Posterior vena cava (tissue), 2 donors: ENCODE results near the gene PRR13. TPM values are rescaled to one million over a fixed set of nuclear protein-coding genes. Genes with fewer than 3 reads are reported as not detected.
A peak's percentile ranks its signal among the peaks of the same experiment; 100 is the strongest.
"Not testable (repeated sequence)": the region's sequence is repeated elsewhere in the genome, so short reads cannot be mapped to it uniquely, and the experiment has no call there.

Experiments used
- DNase-seq: peaks from one replicate; pipeline ENCODE4 v3.0.0-alpha.2; 2020; ENCODE audit warnings: low spot score
- intact Hi-C, 2 donors: fragments of 100-400 bp; cut with DNase I; formaldehyde crosslinking; loops; one replicate each; pipeline versions ENCODE4 v1.14.1 to v1.14.2; 2022 to 2023
- long read RNA-seq, 2 donors: library from polyadenylated mRNA; unstranded; transcript quantifications; one replicate each; pipeline ENCODE4 v2.0.0, GENCODE V29; 2020 to 2021
- total RNA-seq, 2 donors: library from RNA; stranded (reverse); fragmentation: NEBNext Ultra II Directional; extraction: Animal tissue kit (Norgen Biotek cat#: 25700); gene quantifications; one replicate each; pipeline ENCODE4 v1.2.1, GENCODE V29; 2021
- donor health status: DM: yes; HTN: yes; CAD: no.
- donor health status: DM: yes; HTN: yes; CAD: no.

PRR13 gene
- total RNA-seq, result 100 to 1,000 TPM in 1 of 2 donors, 10 to 100 TPM in 1; 99.1 to 102 TPM
- long read RNA-seq, donor 1, transcript PRR13-202 (4 exons, 1,229 nt), result major isoform, 24 of 31 reads
- long read RNA-seq, donor 1, partial matches to known transcripts, result 4 of 31 reads
- long read RNA-seq, donor 1, other reads (novel, unspliced or antisense), result 0 of 31 reads
- long read RNA-seq, donor 2, transcript PRR13-209 (4 exons, 625 nt), result minor isoform, 9 of 98 reads
- long read RNA-seq, donor 2, transcript PRR13-202 (4 exons, 1,229 nt), result major isoform, 75 of 98 reads
- long read RNA-seq, donor 2, partial matches to known transcripts, result 6 of 98 reads
- long read RNA-seq, donor 2, other reads (novel, unspliced or antisense), result 5 of 98 reads

GRCh38 chr12:53441040-53441833 lies at the start of gene PRR13:
Gene PRR13 (plus strand): TSS chr12:53441734. CDS start chr12:53442715, 981 bp downstream.
- intact Hi-C loops, result no loop called here

GRCh38 chr12:53399896-53400295 lies 41.6 kb upstream of the PRR13 start:
- intact Hi-C loops, result no loop called here
- no peak for DNase-seq

More at GRCh38 chr12:53441040-53441833, at the start of gene PRR13:
- DNase-seq, result peak; percentile 99

- intact Hi-C loops, DNase-seq: not testable (repeated sequence)
Observed at GRCh38 chr12:53402351-53402750, 39.2 kb upstream of the PRR13 start.

DNA sequence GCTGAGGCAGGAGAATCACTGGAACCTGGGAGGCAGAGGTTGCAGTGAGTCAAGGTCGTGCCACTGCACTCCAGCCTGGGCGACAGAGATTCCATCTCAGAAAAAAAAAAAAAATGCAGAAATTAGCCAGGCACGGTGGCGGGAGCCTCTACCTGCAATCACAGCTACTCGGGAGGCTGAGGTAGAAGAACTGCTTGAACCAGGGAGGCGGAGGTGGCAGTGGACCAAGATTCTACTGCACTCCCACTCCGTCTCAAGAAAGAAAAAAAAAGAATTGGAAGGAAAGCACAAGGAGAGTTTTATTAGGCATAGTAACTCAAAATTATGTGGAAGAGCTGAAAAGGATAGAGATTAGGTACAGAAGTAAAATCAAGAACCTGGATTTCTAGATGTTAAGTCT lies 38.7 kb upstream of the PRR13 start:
- no peak for DNase-seq
- intact Hi-C loops, result no loop called here

GRCh38 chr12:53410951-53411350 lies 30.6 kb upstream of the PRR13 start:
- intact Hi-C loops, result no loop called here
- DNase-seq, result peak; percentile 44

- intact Hi-C loops, result no loop called here
- DNase-seq, result peak; percentile 5
Observed at GRCh38 chr12:53413485-53414204, 27.9 kb upstream of the PRR13 start.

- intact Hi-C loops, result no loop called here
- DNase-seq, result peak; percentile 5
Observed at GRCh38 chr12:53414756-53415417, 26.6 kb upstream of the PRR13 start.

- intact Hi-C loops, result not testable (repeated sequence)
- peak; percentile 30 for DNase-seq
Observed at GRCh38 chr12:53415752-53416389, 25.7 kb upstream of the PRR13 start.

DNA sequence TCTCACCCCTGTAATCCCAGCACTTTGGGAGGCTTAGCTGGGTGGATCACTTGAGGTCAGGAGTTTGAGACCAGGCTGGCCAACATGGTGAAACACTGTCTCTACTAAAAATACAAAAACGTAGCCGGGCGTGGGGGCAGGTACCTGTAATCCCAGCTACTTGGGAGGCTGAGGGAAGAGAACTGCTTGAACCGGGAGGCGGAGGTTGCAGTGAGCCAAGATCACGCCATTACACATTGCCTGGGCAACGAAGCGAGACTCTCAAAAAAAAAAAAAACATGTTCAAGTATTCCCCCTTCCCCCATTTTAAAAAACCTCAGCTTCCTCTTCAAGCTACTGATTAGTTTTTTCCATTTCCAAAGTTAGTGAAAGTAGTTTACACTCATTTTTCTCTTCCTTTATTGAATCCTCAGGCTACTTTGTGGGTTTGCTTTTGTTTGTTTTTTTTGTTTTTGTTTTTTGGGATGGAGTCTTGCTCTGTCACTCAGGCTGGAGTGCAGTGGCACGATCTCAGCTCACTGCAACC lies 24.2 kb upstream of the PRR13 start:
- peak; percentile 51 for DNase-seq
- intact Hi-C loops, result not testable (repeated sequence)

GRCh38 chr12:53418221-53418620 lies 23.3 kb upstream of the PRR13 start:
- DNase-seq, result no peak
- intact Hi-C loops, result no loop called here

- intact Hi-C loops, result loop anchor here in 1 of 2 donors (2.0 kb wide), 1 partner anchor 67 kb away; no protein-coding TSS in a partner anchor
- DNase-seq, result no peak
Observed at GRCh38 chr12:53419756-53420155, 21.8 kb upstream of the PRR13 start.

DNA sequence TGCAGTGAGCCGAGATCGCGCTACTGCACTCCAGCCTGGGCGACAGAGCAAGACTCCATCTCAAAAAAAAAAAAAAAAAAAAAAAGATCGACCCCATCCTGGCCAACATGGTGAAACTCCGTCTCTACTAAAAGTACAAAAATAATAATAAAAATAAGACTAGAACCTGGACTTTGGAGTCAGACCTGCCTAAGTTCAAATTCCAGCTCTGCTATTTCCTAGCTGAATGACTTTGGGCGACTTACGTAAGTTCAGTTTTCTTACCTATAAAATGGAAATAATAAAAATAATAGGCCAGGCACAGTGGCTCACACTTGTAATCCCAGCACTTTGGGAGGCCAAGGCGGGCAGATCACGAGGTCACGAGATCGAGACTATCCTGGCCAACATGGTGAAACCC lies 19.3 kb upstream of the PRR13 start:
- intact Hi-C loops, DNase-seq: not testable (repeated sequence)

- intact Hi-C loops, result no loop called here
- DNase-seq, result peak; percentile 43
Observed at GRCh38 chr12:53423597-53423996, 17.9 kb upstream of the PRR13 start, which contains the start of gene AMHR2. Gene AMHR2 (plus strand): TSS chr12:53423855. CDS start chr12:53423935, 80 bp downstream.

GRCh38 chr12:53424626-53425514 lies 16.7 kb upstream of the PRR13 start:
- intact Hi-C loops, result loop anchor here in 1 of 2 donors (2.0 kb wide), 1 partner anchor 72 kb away; no protein-coding TSS in a partner anchor
- DNase-seq, result peak; percentile 40

DNA sequence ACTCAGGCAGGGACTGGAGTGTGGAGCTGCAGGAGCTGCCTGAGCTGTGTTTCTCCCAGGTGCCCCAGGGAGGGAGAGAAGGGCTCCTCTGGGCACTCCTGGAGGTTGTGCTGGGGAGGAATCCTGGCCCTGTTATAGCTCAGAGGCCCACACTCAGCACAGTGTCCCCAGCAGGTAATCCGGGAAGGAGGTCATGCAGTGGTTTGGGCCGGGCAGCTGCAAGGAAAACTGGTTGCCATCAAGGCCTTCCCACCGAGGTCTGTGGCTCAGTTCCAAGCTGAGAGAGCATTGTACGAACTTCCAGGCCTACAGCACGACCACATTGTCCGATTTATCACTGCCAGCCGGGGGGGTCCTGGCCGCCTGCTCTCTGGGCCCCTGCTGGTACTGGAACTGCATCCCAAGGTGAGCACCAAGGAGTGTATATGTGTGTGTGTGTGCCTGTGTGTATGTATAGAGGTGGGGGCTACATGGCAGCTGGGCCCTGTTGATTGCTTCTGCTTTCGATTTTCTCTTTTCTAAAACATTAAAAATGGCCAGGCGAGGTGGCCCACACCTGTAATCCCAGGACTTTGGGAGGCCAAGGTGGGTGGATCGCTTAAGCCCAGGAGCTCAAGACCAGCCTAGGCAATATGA lies 15.9 kb upstream of the PRR13 start:
- intact Hi-C loops, result loop anchor here in 1 of 2 donors (2.0 kb wide), 1 partner anchor 73 kb away; no protein-coding TSS in a partner anchor
- DNase-seq, result peak; percentile 50

DNA sequence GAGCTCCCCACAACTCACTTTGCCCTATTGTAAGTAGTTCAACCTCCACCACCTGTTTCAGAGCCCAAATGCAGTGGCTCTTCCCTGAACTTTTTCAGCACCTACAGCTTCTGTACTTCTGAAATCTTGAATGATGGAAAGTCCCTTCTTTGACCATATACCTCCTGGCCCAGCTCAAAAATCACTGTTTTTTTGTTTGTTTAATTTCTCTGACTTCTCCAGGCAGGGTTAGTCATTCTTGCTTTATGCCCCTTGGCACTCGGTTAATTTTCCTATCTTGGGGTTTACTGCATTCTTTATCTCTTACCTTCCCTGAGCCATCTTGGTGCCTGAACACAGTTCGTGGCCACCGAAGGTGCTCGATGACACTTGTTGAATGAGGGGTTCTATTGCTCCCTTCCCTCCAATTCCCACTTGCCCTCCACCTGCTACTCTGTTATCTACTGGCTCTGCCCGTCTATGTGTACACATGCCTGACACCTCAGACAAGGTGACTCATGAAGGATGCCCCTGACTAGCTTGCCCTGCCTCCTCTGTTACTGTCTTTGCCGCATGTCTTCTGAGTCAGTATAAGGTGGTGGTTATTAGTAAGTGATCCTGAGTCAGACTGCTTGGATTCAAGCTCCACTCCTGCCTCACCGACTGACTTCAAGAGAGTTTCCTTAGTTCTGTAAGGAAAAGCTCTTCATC lies 13.5 kb upstream of the PRR13 start:
- intact Hi-C loops, result no loop called here
- DNase-seq, result peak; percentile 28
